Measurements from ENCODE around the gene TTLL3.
"Not testable (repeated sequence)": the region's sequence is repeated elsewhere in the genome, so short reads cannot be mapped to it uniquely, and the experiment has no call there.

Gene TTLL3

DNA sequence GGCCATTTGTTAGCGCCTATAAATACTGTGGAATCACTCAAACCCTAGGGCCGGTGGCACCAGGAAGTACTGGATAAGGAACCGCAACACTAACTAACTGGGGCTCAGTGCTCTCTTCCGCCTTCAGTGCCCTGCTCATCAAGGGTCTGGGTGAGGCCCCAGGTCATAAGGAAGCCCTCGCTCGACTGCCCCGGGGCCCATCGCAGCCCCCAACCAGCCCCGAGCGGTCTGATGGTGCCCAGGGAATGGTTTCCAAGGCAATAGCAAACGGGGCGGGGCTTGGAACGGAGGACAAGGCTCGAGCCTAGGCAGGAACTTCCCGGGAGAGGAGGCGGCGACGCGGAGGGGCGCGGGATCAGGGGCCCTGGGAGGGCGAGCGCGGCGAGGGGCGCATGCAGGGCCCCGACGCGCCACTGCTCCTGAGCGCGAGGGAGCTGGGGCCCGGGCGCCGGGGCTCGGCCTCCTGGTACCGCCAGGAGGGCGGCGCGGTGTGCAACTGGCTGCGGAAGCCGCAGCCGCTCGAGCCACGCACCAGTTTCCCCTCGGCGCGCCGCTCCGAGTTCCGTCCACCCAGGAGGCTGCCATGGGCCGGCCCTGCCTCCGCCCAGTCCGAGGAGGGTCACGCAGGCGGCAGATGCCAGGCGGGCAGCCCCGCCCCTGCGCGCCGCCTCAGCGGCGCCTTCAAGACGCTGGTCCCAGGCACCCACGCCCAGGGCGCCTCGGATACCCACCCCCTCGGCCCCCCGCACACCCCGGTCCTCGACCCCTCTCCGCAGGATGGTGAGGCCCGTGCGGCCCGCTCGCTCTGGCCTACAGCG, at the start of gene TTLL3:
Gene TTLL3, plus strand, starts transcription at position 648 of the 818 bp plus-strand sequence. CDS start 400 bp downstream, outside the sequence.
- peak; percentile 55 for DNase-seq (ENCODE audit: low spot score)

GRCh38 chr3:9760779-9761505, 49.1 kb upstream of the TTLL3 start:
- no peak for DNase-seq (ENCODE audit: low spot score)

DNA sequence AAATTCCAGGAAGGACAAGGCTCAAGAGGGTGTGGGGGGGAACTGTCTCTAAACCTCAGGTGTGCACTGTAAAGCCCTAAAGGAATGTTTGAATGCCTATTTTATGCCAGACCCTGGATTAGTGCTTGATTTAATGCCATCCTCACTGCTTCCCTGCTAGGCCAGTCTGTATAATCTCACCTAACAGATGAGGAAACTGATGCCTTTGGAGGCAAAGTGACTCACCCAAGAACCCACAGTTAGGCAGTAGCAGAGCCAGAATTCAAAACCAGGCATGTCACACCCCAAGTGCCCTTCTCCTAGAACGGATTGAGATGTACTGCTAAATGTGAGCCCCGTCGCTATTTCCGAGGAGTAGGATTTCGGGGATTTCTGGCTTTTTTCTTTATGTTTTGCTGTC, 48.1 kb upstream of the TTLL3 start:
- DNase-seq (ENCODE audit: low spot score) = no peak

DNA sequence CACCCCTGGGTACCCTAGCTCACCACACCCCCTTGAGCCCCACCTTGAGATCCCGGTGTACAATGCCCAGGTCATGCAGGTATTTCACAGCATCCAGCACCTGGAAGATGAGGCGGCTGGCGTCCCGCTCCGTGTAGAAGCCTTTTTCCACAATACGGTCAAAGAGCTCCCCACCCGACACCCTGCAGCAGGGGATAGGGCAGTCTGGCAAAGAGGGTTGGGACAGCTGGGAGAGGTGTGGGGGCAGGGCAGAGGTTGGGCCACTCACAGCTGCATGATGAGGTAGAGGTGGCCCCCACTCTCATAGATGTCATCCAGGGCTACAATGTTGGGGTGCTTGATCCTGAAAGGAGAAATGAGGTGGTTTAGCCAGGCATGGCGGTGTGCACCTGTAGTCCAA, 47.2 kb upstream of the TTLL3 start:
- DNase-seq (ENCODE audit: low spot score) = no peak

DNA sequence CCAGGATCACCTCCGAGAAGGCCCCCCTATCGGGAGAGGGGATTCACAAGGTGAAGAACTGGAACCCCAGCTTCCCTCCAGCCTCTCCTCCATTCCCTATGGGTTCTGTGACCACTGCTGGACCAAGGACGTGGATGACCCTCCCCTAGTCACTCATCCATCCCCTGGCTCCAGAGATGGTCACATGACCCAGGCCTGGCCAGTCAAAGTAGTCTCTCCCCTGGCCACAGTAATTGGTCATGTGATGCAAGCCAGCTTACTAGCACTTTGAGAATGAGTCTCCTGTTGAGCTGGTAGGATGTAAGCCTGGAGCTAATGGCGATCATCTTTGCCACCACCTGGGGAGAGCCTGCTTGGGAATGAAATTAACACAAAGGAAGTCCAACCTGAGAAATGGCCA, 44.2 kb upstream of the TTLL3 start:
- no peak for DNase-seq (ENCODE audit: low spot score)

DNA sequence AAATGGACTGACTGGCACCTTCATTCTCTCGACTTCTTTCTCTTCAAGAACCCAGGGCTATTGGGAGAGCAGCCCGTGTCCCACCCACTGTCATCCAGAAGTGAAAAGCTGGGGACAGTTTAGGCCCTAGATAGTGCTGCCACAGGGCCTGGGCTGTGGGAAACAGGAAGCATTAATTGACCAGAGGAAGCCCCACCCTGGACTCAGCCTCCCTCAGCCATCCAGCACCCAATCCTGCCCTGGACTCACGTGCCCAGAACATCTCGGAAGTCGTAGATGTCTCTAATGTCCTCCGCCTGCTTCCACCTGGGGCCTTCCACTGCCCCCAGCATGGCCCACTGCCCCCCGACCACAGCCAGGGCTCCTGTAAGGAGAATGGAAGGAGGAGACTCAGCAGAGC, 42.6 kb upstream of the TTLL3 start:
- no peak for DNase-seq (ENCODE audit: low spot score)

GRCh38 chr3:9768141-9768775, 41.8 kb upstream of the TTLL3 start:
- no peak for DNase-seq (ENCODE audit: low spot score)

- no peak for DNase-seq (ENCODE audit: low spot score)
Measured at GRCh38 chr3:9769012-9769411, 41.0 kb upstream of the TTLL3 start.

DNA sequence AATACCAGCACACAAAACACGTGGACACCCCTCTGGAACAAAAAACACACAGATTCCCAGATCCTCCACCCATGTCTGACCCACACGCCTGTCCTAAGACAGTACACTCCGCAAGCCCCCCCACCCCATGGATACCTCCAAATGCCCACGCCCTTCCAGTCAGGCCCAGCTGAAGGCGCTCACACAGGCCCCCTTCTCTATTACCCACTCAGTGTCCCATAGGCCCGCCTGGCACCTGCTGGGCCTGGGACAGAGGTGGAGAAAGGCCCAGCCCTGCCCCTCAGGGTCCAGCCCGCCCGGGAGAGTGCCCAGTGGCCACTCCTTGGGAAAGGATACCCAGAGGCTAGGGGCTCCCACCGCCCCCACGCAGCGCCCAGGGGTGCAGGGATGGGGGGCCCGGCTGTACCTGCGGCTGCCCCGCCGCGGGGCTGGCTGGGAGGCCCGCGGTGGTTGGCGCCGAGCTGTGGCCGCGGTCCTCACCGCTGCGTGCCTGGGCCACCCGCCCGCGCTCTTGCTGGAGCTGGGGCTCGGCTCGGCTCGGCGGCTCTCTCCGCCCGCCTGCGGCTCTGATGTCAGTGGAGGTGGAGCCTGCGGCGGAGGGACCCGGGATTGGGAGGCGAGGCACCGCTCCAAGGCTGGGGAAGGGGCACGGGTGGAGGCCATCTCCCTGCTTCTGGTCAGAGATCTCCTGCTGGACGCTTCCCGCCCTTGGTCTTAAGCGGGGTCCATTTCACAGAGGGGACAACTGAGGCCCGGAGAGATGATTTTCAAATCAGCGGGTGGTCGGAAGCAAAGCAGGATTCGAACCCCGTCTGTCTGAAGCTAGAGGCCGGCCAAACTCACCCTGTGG, 40.4 kb upstream of the TTLL3 start, which contains the start of gene CAMK1:
Gene CAMK1, minus strand, starts transcription at position 522 of the 850 bp plus-strand sequence. CDS start 2,198 bp downstream, outside the sequence.
- DNase-seq (ENCODE audit: low spot score) = peak; percentile 64

GRCh38 chr3:9770276-9770812, 39.7 kb upstream of the TTLL3 start:
- DNase-seq (ENCODE audit: low spot score) = peak; percentile 49

- DNase-seq (ENCODE audit: low spot score) = not testable (repeated sequence)
Measured at GRCh38 chr3:9771007-9771406, 39.1 kb upstream of the TTLL3 start.

DNA sequence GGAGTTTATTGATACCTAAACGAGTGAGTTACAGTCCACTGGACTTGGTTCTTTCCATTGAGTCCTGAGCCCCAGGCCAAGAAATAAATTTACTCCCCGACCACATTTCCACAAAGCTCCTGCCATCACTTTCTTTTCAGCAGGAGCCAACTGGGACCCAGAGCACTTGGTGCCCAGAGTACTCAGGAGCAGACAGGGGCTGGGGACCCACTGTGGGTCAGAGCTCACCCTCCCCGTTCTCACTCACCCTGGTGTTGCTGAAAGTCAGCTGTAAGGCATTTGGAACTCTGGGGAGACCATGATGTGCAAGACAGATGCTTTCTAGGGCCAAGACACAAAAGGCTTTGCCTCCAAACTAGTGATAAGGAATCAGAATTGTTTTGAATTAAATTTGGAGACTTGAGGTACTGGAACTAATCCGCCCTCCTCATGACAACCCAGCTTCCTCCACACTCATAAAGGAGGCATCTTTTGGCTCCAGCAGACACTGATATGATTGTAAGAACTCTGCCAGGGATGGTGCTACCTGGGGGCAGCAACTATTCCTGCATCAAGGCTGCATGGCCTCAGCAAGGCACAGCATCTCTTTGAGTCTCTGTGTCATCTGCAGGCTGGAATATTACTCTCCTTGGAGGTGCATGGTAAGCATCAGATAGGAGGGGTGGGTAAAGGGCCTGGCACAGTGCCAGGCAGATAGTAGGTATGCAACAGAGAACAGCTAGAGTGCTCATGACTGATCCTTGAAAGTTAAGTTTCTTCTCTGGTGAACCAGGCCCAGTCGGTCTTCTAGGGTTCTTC, 33.0 kb upstream of the TTLL3 start:
- no peak for DNase-seq (ENCODE audit: low spot score)

GRCh38 chr3:9777694-9778021, 32.4 kb upstream of the TTLL3 start:
- no peak for DNase-seq (ENCODE audit: low spot score)

DNA sequence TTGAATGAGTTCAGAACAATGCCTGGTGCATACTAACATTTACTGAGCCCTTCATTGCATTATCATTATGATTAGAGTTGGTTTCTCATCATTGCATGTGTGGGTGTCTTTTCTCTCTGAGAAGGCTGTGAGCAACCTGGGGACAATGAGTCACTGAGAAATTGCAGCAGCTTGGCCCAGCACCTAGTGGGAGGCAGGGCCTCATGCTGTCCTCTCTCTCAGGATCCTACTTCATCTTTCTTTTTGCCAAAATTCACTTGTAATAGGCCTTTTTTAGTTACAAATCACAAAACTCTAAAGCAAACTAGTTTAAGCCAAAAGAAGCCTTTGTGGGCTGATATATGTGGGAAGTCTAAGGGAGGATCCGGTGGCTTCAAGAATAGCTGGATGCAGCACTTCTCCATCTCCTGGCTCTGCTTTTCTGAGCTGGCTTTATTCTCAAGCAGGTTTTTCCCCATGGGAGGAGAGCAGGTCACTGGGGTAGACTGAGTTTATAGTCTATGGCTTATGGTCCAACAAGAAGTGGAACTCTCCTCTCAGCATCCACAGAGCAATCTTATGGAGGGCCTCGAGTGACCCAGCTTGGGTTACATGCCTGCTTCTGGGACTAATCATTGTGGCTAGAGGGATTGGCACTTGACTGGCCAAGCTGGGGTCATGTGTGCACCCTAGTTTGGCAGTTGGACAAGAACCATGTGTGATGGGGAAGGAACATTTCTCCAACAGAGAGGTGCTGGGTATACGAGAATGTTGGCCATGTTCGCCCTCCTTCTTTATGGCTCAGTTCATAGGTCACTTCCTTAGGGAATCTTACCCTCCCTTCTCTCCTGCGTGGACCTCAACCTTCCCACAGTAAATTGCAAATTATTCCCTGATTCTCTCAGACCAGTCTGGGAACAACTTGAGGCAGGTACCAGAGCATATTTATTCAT, 31.7 kb upstream of the TTLL3 start:
- DNase-seq (ENCODE audit: low spot score) = no peak

DNA sequence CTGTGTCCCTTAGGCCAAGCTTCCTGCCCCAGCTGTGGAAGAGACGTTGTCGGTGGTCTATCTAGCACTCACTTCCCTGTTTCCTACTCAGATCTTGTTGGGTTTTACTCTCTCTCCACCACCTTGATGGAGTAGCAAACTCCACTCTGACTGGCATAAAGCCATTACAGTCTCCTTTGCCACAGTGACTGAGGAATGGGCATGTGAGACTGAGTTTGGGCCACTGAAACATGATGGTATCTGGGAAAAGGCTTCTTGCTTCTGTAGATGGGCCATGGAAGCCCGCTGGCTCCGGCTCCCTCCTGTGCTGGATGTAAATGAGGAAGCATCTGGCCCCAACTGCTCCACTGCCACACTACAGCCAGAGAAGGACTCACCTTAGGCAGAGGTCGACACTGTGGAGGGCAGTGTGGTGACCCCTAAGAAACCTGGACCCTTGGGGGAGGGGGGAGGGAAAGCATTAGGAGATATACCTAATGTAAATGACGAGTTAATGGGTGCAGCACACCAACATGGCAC, 30.9 kb upstream of the TTLL3 start:
- DNase-seq (ENCODE audit: low spot score) = no peak

GRCh38 chr3:9779721-9780457, 30.2 kb upstream of the TTLL3 start:
- DNase-seq (ENCODE audit: low spot score) = no peak

DNA sequence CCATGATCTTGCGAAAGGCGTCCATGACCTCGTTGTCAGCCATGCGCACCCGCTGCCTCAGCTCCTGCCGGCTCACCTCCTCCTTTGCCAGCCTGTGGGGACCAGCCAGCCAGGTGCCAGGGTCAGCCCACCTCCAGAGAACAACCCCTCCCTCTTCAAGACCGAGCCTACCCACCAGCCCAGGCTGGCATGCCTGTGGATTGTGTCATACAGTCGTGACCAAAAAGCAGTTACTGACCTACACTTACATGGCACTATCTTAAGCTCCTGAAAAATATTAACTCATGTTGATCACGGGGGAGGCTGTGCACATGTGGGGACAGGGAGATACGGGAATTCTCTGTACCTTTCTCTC, 29.6 kb upstream of the TTLL3 start:
- no peak for DNase-seq (ENCODE audit: low spot score)

GRCh38 chr3:9780910-9781309, 29.2 kb upstream of the TTLL3 start:
- DNase-seq (ENCODE audit: low spot score) = no peak

GRCh38 chr3:9781551-9781950, 28.5 kb upstream of the TTLL3 start:
- DNase-seq (ENCODE audit: low spot score) = no peak

All from cerebellar cortex (tissue), 1 donor.